Measurements from ENCODE around the gene ADAM22. TPM values are rescaled to one million over a fixed set of nuclear protein-coding genes. Genes with fewer than 3 reads are reported as not detected.

The ADAM22 gene
- total and polyA plus RNA-seq, 2 experiments from 2014 or later, result 1.6 to 9.8 TPM

- no peak overlapping the region for H3K4me3 ChIP-seq
- WGBS (ENCODE audit: low lambda C conversion rate, missing lambda C conversion rate), result 95% methylated on average over 1 of the region's 1 CpG
- no peak for DNase-seq (ENCODE audit: low spot score)
- H3K27ac ChIP-seq, result no peak overlapping the region
- H3K79me2 ChIP-seq, result peaks cover 41% of the 10 kb centered on the region
- no peaks in the 10 kb centered on the region for H3K9me2 ChIP-seq (replicated peaks; ENCODE audit: insufficient read depth)
- H3K4me1 ChIP-seq (ENCODE audit: insufficient read depth), result no peaks in the 10 kb centered on the region
- H4K20me1 ChIP-seq (ENCODE audit: insufficient read depth, poor library complexity, severe bottlenecking), result peaks cover 5% of the 10 kb centered on the region
- H2AFZ ChIP-seq, result no peak overlapping the region
- H3K36me3 ChIP-seq (replicated peaks; ENCODE audit: insufficient read depth, low read depth), result no peaks in the 10 kb centered on the region
- H3K9me3 ChIP-seq (ENCODE audit: low read depth), result no peaks in the 10 kb centered on the region
- no peak for TF ChIP-seq EZH2 (IDR thresholded peaks at IDR 0.05; ENCODE audit: borderline replicate concordance)
- TF ChIP-seq EZH2phosphoT487 (IDR thresholded peaks at IDR 0.05; ENCODE audit: low read depth, severe bottlenecking, unreplicated experiment), result no peak
- no peak for TF ChIP-seq CTCF (IDR thresholded peaks at IDR 0.05; ENCODE audit: poor library complexity)
- H3K4me2 ChIP-seq, result no peak overlapping the region
- H3K27me3 ChIP-seq, result no peaks in the 10 kb centered on the region
Observed at GRCh38 chr7:88212918-88213317, 278.9 kb downstream of the ADAM22 start.

- no peak overlapping the region for H3K27ac ChIP-seq
- no peak for TF ChIP-seq EZH2phosphoT487 (IDR thresholded peaks at IDR 0.05; ENCODE audit: low read depth, severe bottlenecking, unreplicated experiment)
- TF ChIP-seq CTCF (IDR thresholded peaks at IDR 0.05; ENCODE audit: poor library complexity), result no peak
- TF ChIP-seq EZH2 (IDR thresholded peaks at IDR 0.05; ENCODE audit: borderline replicate concordance), result no peak
- no peak overlapping the region for H3K4me3 ChIP-seq
- no peaks in the 10 kb centered on the region for H3K4me1 ChIP-seq (ENCODE audit: insufficient read depth)
- H3K79me2 ChIP-seq, result peaks cover 56% of the 10 kb centered on the region
- no peak overlapping the region for H3K4me2 ChIP-seq
- H3K36me3 ChIP-seq (replicated peaks; ENCODE audit: insufficient read depth, low read depth), result no peaks in the 10 kb centered on the region
- no peaks in the 10 kb centered on the region for H3K27me3 ChIP-seq
- no peak overlapping the region for H2AFZ ChIP-seq
- WGBS (ENCODE audit: low lambda C conversion rate, missing lambda C conversion rate), result 100% methylated on average over 2 of the region's 2 CpGs
- no peak for DNase-seq (ENCODE audit: low spot score)
- no peaks in the 10 kb centered on the region for H3K9me2 ChIP-seq (replicated peaks; ENCODE audit: insufficient read depth)
- H4K20me1 ChIP-seq (ENCODE audit: insufficient read depth, poor library complexity, severe bottlenecking), result peaks cover 5% of the 10 kb centered on the region
- H3K9me3 ChIP-seq (ENCODE audit: low read depth), result no peaks in the 10 kb centered on the region
Observed at GRCh38 chr7:88214456-88214855, 280.4 kb downstream of the ADAM22 start.

- TF ChIP-seq EZH2phosphoT487 (IDR thresholded peaks at IDR 0.05; ENCODE audit: low read depth, severe bottlenecking, unreplicated experiment) (no peak), CTCF (IDR thresholded peaks at IDR 0.05; ENCODE audit: poor library complexity) (no peak), EZH2 (IDR thresholded peaks at IDR 0.05; ENCODE audit: borderline replicate concordance) (no peak)
- H2AFZ ChIP-seq, result no peak overlapping the region
- WGBS (ENCODE audit: low lambda C conversion rate, missing lambda C conversion rate), result 76% methylated on average over 2 of the region's 2 CpGs
- no peak overlapping the region for H3K4me3 ChIP-seq
- no peak for DNase-seq (ENCODE audit: low spot score)
- no peak overlapping the region for H3K4me2 ChIP-seq
- no peaks in the 10 kb centered on the region for H3K9me2 ChIP-seq (replicated peaks; ENCODE audit: insufficient read depth)
- H3K4me1 ChIP-seq (ENCODE audit: insufficient read depth), result no peaks in the 10 kb centered on the region
- no peak overlapping the region for H3K27ac ChIP-seq
- H3K36me3 ChIP-seq (replicated peaks; ENCODE audit: insufficient read depth, low read depth), result no peaks in the 10 kb centered on the region
- peaks cover 58% of the 10 kb centered on the region for H3K79me2 ChIP-seq
- no peaks in the 10 kb centered on the region for H3K9me3 ChIP-seq (ENCODE audit: low read depth)
- peaks cover 5% of the 10 kb centered on the region for H4K20me1 ChIP-seq (ENCODE audit: insufficient read depth, poor library complexity, severe bottlenecking)
- H3K27me3 ChIP-seq, result no peaks in the 10 kb centered on the region
Observed at GRCh38 chr7:88215295-88215694, 281.2 kb downstream of the ADAM22 start.

- Histone ChIP-seq H3K4me1 (ENCODE audit: insufficient read depth) (no peaks in the 10 kb centered on the region), H3K27me3 (no peaks in the 10 kb centered on the region), H3K9me2 (replicated peaks; ENCODE audit: insufficient read depth) (no peaks in the 10 kb centered on the region), H3K79me2 (peaks cover 58% of the 10 kb centered on the region), H4K20me1 (ENCODE audit: insufficient read depth, poor library complexity, severe bottlenecking) (peaks cover 5% of the 10 kb centered on the region), H3K9me3 (ENCODE audit: low read depth) (no peaks in the 10 kb centered on the region), H3K4me3 (no peak overlapping the region), H3K4me2 (no peak overlapping the region), H3K27ac (no peak overlapping the region), H3K36me3 (replicated peaks; ENCODE audit: insufficient read depth, low read depth) (no peaks in the 10 kb centered on the region), H2AFZ (no peak overlapping the region)
- TF ChIP-seq CTCF (IDR thresholded peaks at IDR 0.05; ENCODE audit: poor library complexity), result no peak
- no peak for DNase-seq (ENCODE audit: low spot score)
Observed at GRCh38 chr7:88216276-88216675, 282.2 kb downstream of the ADAM22 start.

Measured in hepatocyte (in vitro differentiated cells).